Large intestine (tissue), 3 donors: ENCODE data around the gene DAZAP1. TPM values are rescaled to one million over a fixed set of nuclear protein-coding genes. Genes with fewer than 3 reads are reported as not detected.
"Not testable (repeated sequence)": the region's sequence is repeated elsewhere in the genome, so short reads cannot be mapped to it uniquely, and the experiment has no call there.

ENCODE experiments used
- DNase-seq, 2 donors: peaks; one replicate each; pipeline versions ENCODE4 v3.0.0 to v3.0.0-alpha.2; 2013
- H3K27ac ChIP-seq: one replicate; pipeline ENCODE4 v1.5.1; 2013; ENCODE audit warnings: low read length
- H3K27me3 ChIP-seq: 2 replicates; pipeline ENCODE4 v1.6.1; 2013; ENCODE audit warnings: low read length; ENCODE audit not compliant: control insufficient read depth, insufficient read depth
- H3K36me3 ChIP-seq: 2 replicates; pipeline ENCODE4 v1.6.1; 2013; ENCODE audit warnings: low read length; ENCODE audit not compliant: control insufficient read depth, insufficient read depth
- H3K4me1 ChIP-seq: one replicate; pipeline ENCODE4 v1.6.1; 2013; ENCODE audit warnings: low read length; ENCODE audit not compliant: control insufficient read depth, insufficient read depth
- H3K4me3 ChIP-seq: one replicate; pipeline ENCODE4 v1.5.1; 2013; ENCODE audit warnings: low read length
- H3K9me3 ChIP-seq: one replicate; pipeline ENCODE4 v1.6.1; 2013; ENCODE audit warnings: mild to moderate bottlenecking, low read depth, low read length, moderate library complexity; ENCODE audit not compliant: control insufficient read depth
- WGBS: methylation state at CpG from one replicate; pipeline ENCODE4 v1.1.5; 2013; ENCODE audit warnings: low lambda C conversion rate; ENCODE audit not compliant: insufficient coverage; 5-methylcytosine and 5-hydroxymethylcytosine counted together
- polyA plus RNA-seq: library from polyadenylated mRNA; unstranded; fragments of 120-200 nt; gene quantifications from one replicate; pipeline ENCODE4 v1.2.1, GENCODE V29; 2013

The DAZAP1 gene
- polyA plus RNA-seq, 1 donor, result 97.8 TPM

GRCh38 chr19:1411255-1412191 lies 4.1 kb downstream of the DAZAP1 start:
- no peak overlapping the region for H3K27ac ChIP-seq
- DNase-seq, result no peak
- WGBS, result no CpG with 5 or more reads among the region's 29 CpGs
- H3K36me3 ChIP-seq, result peaks cover 48% of the 10 kb centered on the region
- H3K27me3 ChIP-seq, result no peaks in the 10 kb centered on the region
- H3K4me1 ChIP-seq, result peaks cover 52% of the 10 kb centered on the region
- no peaks in the 10 kb centered on the region for H3K9me3 ChIP-seq
- no peak overlapping the region for H3K4me3 ChIP-seq

GRCh38 chr19:1412323-1412923 lies 5.0 kb downstream of the DAZAP1 start:
- Histone ChIP-seq H3K9me3 (no peaks in the 10 kb centered on the region), H3K36me3 (peaks cover 55% of the 10 kb centered on the region), H3K4me3 (no peak overlapping the region), H3K27me3 (no peaks in the 10 kb centered on the region), H3K4me1 (peaks cover 60% of the 10 kb centered on the region), H3K27ac (no peak overlapping the region)
- no peak for DNase-seq
- WGBS, result no CpG with 5 or more reads among the region's 21 CpGs

GRCh38 chr19:1412995-1413800 lies 5.8 kb downstream of the DAZAP1 start:
- no peak overlapping the region for H3K4me3 ChIP-seq
- no peaks in the 10 kb centered on the region for H3K27me3 ChIP-seq
- peaks cover 68% of the 10 kb centered on the region for H3K4me1 ChIP-seq
- 100% methylated on average over 3 of the region's 36 CpGs for WGBS
- peaks cover 58% of the 10 kb centered on the region for H3K36me3 ChIP-seq
- no peaks in the 10 kb centered on the region for H3K9me3 ChIP-seq
- no peak for DNase-seq
- no peak overlapping the region for H3K27ac ChIP-seq

DNA sequence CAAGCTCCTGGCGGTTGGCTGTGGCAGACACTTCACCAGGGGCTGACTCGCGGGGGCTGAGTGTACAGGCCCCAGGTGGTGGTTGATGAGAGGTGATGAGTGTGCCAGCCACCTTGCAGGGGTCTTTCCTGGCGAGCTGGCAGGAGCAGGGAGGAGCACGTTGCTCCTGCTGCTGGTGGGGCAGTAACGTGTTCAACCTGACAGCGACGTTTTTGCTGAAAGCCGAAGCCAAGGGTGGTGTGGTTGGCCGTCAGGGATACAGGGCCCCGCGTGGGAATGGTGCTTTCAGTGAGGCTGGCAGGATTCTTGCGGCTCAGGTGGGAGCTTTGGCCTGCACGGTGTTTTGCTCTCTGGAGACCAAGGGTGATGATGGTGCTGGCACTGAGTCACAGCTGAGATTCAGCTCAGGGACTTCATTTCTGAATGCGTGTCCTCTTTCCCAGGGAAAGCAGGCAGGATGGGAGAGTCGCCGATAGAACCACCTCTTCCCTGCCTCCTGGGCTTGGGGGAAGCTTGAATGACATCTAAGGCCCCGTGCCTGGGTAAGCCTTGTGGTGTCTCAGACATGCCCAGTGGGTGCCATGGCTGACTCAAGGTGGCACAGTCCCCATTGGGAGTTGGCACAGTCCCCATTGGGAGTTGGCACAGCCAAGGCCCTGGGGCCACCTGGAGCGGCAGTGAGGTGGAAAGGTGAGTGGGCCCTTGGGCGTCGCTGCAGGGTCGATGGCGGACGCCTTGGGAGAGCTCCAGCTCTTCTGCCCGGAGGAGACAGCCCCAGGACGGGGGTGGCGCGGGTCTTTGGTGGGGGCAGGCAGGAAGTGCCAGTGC lies 8.8 kb downstream of the DAZAP1 start:
- Histone ChIP-seq H3K4me1 (peaks cover 58% of the 10 kb centered on the region), H3K36me3 (peaks cover 58% of the 10 kb centered on the region), H3K27me3 (no peaks in the 10 kb centered on the region), H3K4me3 (no peak overlapping the region), H3K27ac (peak overlapping the region; percentile 84), H3K9me3 (no peaks in the 10 kb centered on the region)
- DNase-seq, result no peak
- WGBS, result no CpG with 5 or more reads among the region's 28 CpGs

DNA sequence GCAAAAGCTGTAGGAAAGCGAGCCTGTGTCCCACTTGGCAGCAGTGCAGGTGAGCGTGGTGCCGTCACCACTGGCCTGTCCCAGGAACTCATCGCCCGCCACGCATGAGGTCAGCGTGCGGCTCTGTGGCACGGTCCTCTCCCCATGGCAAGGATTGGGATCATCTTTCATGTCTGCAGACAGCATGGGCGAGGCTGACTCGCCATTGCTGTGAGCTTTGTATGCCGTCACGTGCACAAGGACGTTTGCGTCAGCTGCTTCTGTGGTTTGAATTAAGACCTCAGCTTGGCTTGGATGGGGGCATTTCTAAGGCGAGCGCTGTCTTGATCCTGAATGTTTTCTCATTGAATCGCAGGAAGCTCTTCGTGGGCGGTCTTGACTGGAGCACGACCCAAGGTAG lies 9.8 kb downstream of the DAZAP1 start:
- Histone ChIP-seq H3K4me1 (peaks cover 50% of the 10 kb centered on the region), H3K9me3 (peaks cover 6% of the 10 kb centered on the region), H3K27me3 (no peaks in the 10 kb centered on the region), H3K4me3 (no peak overlapping the region), H3K27ac (peak overlapping the region; percentile 63), H3K36me3 (peaks cover 60% of the 10 kb centered on the region)
- DNase-seq, result no peak
- WGBS, result no CpG with 5 or more reads among the region's 21 CpGs

DNA sequence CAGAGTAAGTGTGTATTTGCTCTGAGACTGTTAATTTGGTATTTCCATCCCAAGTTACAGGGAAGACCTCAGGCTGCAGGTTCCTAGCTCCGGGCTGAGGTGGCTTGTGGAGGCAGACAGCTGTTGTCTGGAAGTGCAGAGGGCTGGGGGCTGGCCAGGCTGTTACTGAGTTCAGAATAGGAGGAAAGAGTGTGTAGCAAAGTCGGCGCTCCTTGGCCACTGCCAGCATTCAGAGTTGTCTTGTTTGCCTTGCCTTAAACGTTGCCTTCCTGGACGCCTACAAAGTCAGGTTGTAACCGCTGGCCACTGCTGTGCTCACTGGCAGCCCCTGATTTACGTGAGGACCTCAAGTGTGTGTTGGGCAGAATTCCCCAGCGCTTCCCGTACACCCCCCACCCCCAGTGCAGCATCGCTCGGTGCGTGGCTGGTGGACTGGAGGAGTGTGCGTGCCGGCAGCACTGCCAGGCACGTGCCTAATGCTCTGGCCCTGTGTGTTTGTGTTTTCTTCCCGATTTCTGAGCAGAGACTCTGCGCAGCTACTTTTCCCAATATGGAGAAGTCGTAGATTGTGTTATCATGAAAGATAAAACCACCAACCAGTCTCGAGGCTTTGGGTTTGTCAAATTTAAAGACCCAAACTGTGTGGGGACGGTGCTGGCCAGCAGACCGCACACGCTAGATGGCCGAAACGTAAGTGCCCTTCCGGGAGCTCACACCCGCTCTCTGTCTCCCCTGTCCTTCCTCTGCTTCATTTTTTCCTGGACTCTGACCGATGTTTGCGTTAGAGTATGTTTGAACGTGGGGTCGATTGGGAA lies 10.5 kb downstream of the DAZAP1 start:
- no peaks in the 10 kb centered on the region for H3K27me3 ChIP-seq
- H3K4me3 ChIP-seq, result no peak overlapping the region
- H3K4me1 ChIP-seq, result peaks cover 50% of the 10 kb centered on the region
- peaks cover 61% of the 10 kb centered on the region for H3K36me3 ChIP-seq
- peak in 1 of 2 donors; percentile 79 for DNase-seq
- peak overlapping the region; percentile 63 for H3K27ac ChIP-seq
- 43% methylated on average over 1 of the region's 30 CpGs for WGBS
- peaks cover 6% of the 10 kb centered on the region for H3K9me3 ChIP-seq

DNA sequence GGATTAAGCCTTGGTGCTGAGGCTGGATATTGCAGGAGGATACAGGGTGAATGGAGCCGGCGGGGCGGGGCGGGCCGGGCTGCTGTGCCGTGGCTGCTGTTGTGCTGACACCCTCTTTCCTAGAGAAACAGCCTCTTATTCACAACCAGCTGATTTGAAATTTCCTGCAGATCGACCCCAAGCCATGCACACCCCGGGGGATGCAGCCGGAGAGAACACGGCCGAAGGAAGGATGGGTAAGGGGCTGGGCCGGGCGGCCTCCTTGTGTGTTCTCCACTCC lies 11.1 kb downstream of the DAZAP1 start:
- Histone ChIP-seq H3K4me3 (no peak overlapping the region), H3K9me3 (peaks cover 7% of the 10 kb centered on the region), H3K4me1 (peaks cover 50% of the 10 kb centered on the region), H3K27ac (peak overlapping the region; percentile 63), H3K27me3 (no peaks in the 10 kb centered on the region), H3K36me3 (peaks cover 60% of the 10 kb centered on the region)
- no CpG with 5 or more reads among the region's 13 CpGs for WGBS
- DNase-seq, result no peak

GRCh38 chr19:1418951-1419738 lies 11.8 kb downstream of the DAZAP1 start:
- Histone ChIP-seq H3K4me1 (peaks cover 57% of the 10 kb centered on the region), H3K36me3 (peaks cover 62% of the 10 kb centered on the region), H3K27me3 (no peaks in the 10 kb centered on the region), H3K27ac (peak overlapping the region; percentile 63), H3K9me3 (peaks cover 14% of the 10 kb centered on the region), H3K4me3 (no peak overlapping the region)
- DNase-seq, result peak in 1 of 2 donors; percentile 55
- WGBS, result no CpG with 5 or more reads among the region's 21 CpGs

- H3K36me3 ChIP-seq, result peaks cover 68% of the 10 kb centered on the region
- WGBS, result no CpG with 5 or more reads among the region's 43 CpGs
These were observed 12.7 kb downstream of the DAZAP1 start for GRCh38 chr19:1420085-1420484.

More at GRCh38 chr19:1420085-1420484, 12.7 kb downstream of the DAZAP1 start:
- not testable (repeated sequence) for DNase-seq, H3K4me3 ChIP-seq, H3K27me3 ChIP-seq, H3K27ac ChIP-seq
- Histone ChIP-seq H3K4me1 (peaks cover 61% of the 10 kb centered on the region), H3K9me3 (peaks cover 19% of the 10 kb centered on the region)
